COLO829 (cell line): ENCODE measurements around the gene DICER1.

Experiments used
- DNase-seq: peaks from one replicate; pipeline ENCODE4 v3.0.0; 2012; ENCODE audit warnings: low spot score

DICER1 gene

GRCh38 chr14:95122621-95122945 lies 34.7 kb downstream of the DICER1 start:
- DNase-seq: no peak

DNA sequence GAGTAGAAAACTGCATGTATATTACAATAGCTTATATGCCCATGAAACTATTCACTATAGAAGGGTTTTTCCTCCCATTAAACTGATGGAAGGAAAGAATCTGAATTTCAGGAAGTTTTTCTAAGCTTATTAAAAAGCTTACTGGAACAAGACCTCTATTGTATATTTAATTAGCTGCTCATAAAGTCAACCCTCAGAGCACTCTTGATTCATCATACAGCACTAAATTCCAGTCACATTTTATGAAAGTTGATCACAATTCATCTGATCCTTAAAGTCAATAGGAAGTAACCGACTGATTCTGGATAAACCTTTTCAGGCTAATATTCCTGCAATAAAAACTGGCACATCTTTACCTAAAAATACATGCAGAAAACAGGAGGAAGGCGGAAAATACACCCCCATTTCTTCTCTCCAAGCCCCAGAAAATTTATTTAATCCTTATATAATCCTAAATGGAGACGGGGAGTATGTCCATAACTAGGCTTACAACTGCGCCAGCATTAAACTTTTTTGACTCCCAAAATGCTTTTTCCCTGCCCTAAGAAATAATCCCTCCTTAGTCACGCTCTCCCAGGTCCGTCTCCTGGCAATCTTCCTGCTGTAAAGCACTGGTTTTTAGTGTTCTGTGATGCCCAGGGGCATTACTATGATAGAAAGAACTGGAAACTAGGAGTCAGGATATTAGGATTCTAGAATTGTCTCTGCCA lies 35.3 kb downstream of the DICER1 start:
- peak; percentile 86 for DNase-seq

- DNase-seq: peak; percentile 48
Observed at GRCh38 chr14:95119336-95119735, 38.0 kb downstream of the DICER1 start.

DNA sequence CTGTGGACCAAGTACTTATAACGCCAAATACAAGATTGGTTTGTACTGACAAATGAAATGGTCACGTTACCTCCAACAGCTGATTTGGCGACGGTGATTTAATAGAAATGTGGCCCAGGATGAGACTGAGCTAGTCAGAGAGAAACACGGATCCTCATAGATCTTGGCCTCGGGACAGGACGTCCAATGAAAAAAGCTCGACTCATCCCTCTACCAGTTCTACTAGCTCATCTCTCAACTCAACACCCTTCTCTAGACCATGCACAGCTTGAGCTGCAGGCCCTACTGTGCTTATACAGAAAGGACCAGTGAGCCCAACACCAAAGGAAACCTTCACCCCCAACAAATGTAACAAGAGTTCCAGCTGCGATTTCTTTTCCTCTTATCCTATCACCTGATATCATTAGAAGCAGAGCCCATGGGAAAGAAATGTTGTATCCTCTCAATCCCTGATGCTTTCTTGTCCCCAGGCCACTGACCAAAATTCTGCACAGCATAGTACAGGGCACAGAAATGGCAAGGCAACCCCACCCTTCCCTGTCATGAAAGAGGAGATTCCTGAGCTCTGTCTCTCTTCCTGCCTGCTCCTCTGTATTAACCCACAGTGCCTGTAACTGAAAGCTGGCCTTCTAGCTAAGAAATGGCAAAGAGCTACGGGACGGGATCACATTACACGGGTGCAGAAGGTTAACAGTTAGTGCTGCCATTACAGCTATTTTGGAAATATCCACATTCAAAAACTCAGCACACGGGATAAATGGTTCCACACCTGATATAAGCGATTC lies 39.2 kb downstream of the DICER1 start:
- no peak for DNase-seq

DNA sequence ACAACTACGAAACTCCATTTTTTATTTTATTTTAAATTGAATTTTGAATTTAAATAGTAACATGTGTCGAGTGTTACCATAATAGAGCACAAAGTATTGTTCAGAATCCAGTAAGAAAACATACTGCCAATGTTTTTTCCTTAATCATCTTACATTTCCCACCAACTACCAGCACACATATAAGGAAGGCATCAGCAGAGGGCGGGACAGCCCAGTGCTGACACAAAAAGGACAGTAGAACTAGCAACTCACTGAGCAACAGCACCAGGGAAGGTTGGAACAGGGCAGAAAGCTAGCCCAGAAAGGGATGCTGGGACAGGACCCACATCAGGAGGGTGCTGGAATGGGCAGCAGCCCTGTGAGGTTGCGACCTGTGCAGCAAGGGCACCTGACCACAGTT lies 43.9 kb downstream of the DICER1 start:
- no peak for DNase-seq

- DNase-seq: no peak
Observed at GRCh38 chr14:95111507-95112164, 45.7 kb downstream of the DICER1 start.

DNA sequence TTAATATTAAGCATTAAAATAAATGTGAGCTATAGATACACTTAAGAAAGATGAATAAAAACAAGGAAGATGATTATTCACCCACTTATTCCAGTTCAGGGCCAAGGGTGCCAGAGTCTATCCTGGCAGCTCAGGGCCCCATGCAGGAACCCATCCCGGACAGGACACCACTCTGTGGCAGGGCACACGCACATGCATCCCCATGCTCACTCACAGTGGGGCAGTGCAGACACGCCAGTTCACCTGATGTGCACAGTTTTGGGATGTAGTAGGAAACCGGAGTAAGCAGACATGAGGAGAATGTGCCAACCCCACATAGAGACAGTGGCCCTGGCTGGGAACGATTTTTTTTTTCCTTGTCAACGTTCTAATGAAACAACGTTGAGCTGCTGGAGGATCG lies 47.2 kb downstream of the DICER1 start:
- DNase-seq: no peak

- DNase-seq: no peak
Observed at GRCh38 chr14:95107711-95108110, 49.6 kb downstream of the DICER1 start.

DNA sequence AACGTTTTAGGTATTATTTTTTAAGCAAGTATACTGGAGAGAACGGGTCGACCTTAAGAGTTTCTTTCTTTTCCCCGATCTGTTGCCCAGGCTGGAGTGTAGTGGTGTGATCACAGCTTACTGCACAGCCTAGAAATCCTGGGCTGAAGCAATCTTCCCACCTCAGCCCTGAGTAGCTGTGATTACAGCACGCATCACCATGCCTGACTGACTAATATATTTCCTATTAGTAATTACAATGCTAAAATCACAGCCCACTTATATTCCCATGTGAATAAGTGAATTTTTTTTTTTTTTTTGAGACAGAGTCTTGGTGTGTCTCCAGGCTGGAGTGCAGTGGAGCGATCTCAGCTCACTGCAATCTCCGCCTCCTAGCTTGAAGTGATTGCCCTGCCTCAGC lies 50.4 kb downstream of the DICER1 start:
- no peak for DNase-seq

DNA sequence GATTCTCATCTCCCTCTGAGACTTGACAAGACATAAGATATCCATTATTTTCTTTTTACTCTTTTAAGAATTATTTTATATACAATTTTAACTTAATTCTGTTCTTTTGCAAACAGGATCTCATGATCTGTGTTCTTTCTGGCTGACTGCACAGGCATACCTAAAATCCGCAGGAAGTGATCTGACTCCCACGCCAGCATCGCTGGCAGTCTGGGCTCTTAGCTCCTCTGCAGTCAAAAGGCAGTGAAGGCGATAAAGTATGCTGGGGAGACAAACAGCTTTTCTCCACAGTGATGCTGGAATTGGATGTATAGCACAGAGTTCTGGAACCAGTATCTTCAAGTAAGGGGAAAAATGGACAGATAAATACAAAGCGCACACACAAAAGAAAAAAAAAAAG lies 52.4 kb downstream of the DICER1 start:
- no peak for DNase-seq

- DNase-seq: no peak
Observed at GRCh38 chr14:95102680-95103044, 54.7 kb downstream of the DICER1 start.

GRCh38 chr14:95101736-95102679 lies 55.3 kb downstream of the DICER1 start:
- no peak for DNase-seq

DNA sequence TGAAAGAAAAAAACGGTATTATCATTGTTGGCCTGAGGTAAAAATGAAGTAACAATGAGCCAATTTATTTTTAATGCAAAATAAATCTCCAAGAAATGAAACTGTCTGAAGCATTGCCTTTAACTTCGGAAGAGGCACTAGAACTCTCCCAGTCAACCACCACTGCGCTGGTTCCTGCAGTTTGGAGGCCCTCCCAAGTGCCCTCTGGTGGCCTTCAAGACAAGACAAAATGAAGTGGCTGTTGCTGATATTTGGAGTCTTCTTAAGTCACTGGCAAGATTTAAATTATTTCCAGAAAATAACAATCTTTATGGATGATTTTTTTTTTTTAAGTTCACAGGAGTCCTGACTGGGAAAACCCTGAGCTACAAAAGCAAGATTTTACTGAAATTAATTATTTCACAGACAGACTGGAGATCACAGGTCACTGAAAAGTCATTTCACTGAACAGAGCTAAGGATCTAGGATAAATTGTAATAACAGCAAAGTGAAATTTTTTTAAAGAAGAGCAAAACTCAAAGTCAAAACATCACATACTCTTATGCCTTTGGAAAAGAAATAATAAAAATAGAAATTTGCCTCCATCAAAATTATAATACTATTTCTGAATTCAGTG lies 58.2 kb downstream of the DICER1 start:
- peak; percentile 42 for DNase-seq

DNA sequence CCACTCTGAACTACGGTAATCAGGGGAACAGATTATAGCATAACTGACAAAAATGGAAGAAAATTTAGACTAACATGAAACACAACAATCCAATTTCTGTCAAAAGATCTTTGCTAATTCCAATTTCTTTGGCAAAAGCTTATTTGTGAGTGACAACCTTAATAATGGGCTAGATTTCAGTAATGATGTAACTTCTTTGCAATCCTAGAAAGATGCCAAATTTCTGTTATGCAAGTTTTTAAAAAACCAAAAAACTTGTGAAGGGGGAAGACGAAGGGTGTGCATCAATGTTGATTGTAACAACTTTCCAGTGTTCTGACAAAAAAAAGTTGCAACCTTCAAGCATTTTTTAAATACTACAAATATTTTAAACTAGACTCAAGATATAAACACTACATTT lies 59.9 kb downstream of the DICER1 start:
- DNase-seq: no peak

DNA sequence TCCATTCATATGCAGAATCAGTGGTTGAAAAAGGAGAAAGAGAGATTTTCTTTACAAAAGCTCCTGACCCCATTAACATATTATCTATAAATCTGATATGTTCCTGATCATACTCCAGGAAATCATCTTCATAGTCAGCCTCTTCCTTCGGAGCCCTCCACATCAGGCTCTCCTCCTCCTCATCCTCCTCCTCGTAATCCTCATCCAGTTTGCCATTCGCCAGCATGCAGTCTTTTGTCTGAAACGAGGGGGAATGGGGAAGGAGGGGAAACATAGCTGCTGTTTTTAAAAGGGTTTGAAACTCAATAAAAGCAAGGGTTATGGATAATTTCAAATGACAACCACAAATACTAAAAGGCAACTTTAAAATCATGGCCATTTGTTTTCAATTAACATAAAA lies 60.9 kb downstream of the DICER1 start:
- no peak for DNase-seq

GRCh38 chr14:95095996-95096395 lies 61.3 kb downstream of the DICER1 start:
- no peak for DNase-seq

- DNase-seq: no peak
Observed at GRCh38 chr14:95092723-95093122, 64.6 kb downstream of the DICER1 start.

DNA sequence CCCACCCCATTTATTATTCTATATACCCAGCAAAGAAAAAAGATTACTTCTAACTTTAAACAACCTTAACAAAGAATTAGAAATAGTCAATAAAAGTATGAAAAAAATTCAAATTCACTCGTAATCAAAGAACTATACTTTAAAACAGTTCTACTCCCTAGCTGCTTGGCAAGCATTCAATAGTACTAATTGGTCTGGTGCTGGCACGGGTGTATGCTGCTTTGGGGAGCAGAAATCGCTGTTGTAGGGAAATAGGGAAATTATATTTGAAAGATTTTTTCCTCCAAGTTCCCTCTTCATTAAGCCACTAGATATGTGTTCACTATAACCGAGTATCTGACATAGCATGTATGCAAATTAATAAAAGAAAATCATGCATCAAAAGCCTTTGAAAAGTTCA lies 65.7 kb downstream of the DICER1 start:
- no peak for DNase-seq

- no peak for DNase-seq
Observed at GRCh38 chr14:95088665-95089064, 68.7 kb downstream of the DICER1 start.

- no peak for DNase-seq
Observed at GRCh38 chr14:95087619-95088018, 69.7 kb downstream of the DICER1 start.

DNA sequence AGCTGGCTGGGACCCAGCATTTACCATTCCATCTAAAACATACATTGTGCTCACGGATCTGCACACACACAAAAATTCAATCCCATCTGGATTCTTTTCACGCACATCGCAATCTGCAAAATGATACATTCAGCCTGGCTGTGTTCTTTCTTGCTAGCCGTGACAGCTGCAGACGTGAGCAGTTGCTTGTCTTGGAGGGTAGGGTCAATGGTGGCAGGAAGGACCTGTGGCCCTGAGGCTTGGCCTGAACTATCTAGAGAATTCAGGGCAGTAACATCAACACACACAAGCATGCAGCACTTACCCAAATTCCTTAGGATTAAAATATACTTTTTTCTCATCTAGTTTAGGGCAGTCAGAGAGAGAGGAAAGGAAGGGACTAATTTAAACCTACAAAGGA lies 72.0 kb downstream of the DICER1 start:
- no peak for DNase-seq

GRCh38 chr14:95078867-95079266 lies 78.5 kb downstream of the DICER1 start:
- DNase-seq: no peak
